ENCODE measurements around the gene CNST.
"Not testable (repeated sequence)": the region's sequence is repeated elsewhere in the genome, so short reads cannot be mapped to it uniquely, and the experiment has no call there.

GRCh38 chr1:246712428-246712827, 146.2 kb downstream of the CNST start:
- not testable (repeated sequence) for TF ChIP-seq CTCF, EZH2phosphoT487 (IDR thresholded peaks at IDR 0.05; ENCODE audit: low read length)
